ENCODE data around the gene SNX20. TPM values are rescaled to one million over a fixed set of nuclear protein-coding genes. Genes with fewer than 3 reads are reported as not detected.

Gene SNX20
- total RNA-seq: 0.09 and 0.11 TPM in 2 replicates

GRCh38 chr16:50681021-50681885 is at the start of gene SNX20:
TSS of gene SNX20 (minus strand) at chr16:50681312. CDS start at chr16:50677526, 3,786 bp downstream.

GRCh38 chr16:50692999-50693781 is 12.1 kb upstream of the SNX20 start, which contains the start of gene NOD2:
TSS of gene NOD2 (plus strand) at chr16:50693606. CDS start at chr16:50699496, 5,890 bp downstream.

Other genes with a start within 250 kb of the SNX20 start
- under 0.01 TPM in 1 of 2 replicates, not detected in the other for gene NKD1, start 132.9 kb downstream of the SNX20 start, total RNA-seq
- gene NOD2, start 12.3 kb upstream of the SNX20 start, total RNA-seq: 0.33 and 0.34 TPM in 2 replicates
- 31.2 and 32.9 TPM in 2 replicates for gene CYLD, start 60.8 kb upstream of the SNX20 start, total RNA-seq